ENCODE measurements around the gene S100A16.
"Not testable (repeated sequence)": the region's sequence is repeated elsewhere in the genome, so short reads cannot be mapped to it uniquely, and the experiment has no call there.

Gene S100A16, protein sequence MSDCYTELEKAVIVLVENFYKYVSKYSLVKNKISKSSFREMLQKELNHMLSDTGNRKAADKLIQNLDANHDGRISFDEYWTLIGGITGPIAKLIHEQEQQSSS

DNA sequence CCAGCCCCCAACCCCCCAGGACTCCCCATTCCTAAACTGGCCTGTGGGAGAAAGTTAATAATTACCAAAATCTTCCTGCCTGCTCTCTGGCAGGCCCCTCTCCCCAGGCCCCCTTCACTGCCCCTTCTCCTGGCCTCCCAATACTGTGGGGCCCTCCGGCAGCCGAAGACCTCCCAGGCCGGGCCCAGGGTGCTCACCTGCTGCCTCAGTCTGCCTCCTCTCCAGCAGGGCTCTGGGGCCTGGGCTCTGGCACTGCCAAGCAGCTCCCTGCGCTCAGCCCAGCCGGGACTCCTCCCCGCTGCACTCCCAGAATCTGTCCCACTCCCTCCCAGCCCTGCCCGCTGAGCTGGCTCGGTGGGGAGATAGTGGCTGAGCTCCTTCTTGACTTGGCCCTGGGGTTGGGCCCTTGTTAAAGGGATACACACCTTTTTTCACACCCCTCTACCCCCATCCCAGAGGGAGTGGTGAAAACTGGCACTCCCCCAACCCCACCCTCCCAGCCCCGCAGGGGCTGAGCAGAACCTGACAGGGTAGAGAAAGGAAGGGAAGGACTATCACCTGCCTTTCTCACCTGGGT, at the start of gene S100A16:
Gene S100A16 (minus strand): TSS at position 383 of the 577 bp plus-strand sequence. CDS start 4,986 bp downstream, outside the sequence.
- no peak for FAIRE-seq

DNA sequence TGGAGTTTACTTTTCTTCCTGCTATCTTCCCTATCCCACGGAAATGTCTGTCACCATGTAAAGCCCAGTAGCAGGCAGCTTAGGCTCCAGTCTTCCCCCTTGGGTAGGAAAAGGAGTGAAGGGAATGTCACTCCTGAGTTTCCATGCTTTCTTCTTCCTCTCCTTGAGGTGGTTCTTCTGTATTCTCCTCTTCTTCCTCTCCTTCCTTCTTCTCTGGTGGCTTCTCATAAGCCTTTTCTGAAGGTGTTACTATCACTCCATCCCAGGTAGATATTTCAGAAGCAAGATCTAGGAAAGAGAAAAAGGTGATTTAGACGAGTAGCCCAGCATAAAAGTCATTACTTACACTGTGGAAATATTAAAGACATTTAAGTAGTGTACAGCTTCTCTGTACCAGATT, 49.3 kb upstream of the S100A16 start:
- FAIRE-seq = no peak

DNA sequence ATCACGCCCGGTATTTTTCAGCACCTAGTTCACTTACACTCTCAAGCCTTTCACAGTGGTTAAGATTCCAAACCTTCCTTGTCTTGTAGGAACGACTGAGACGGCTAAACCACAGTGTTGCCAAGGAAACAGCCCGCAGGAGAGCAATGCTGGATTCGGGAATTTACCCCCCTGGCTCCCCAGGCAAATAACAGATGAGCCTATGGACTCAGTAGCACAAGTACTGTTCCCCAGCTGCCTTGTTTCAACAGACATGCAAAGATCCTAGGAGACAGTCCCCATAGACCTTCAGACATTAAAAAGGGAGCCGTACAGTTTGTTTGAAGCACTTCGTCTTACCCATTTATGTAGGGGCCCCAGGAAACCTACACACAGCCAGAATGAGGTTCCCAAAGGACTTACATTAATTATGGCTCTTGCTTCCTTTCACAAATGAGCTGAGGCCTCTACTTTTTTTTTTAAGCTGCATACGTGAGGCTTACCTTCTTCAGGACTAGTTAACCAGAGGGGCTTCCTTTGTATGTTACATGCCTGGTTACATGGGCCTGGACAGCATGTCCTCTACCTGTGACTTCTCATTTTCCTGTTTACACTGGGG, 48.3 kb upstream of the S100A16 start:
- FAIRE-seq = peak; percentile 29

DNA sequence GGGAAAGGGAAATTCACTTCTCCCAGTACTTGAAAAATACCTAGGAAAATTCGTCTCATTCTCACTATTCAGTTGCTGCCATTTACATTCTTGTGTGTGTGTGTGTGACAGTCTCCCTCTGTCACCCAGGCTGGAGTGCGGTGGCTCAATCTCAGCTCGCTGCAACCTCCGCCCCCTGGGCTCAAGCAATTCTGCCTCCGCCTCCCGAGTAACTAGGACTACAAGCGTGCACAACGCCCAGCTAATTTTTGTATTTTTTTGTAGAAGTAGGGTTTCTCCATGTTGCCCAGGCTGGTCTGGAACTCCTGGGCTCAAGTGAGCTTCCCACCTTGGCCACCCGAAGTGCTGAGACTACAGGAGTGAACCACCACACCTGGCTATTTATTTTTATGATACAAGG, 46.7 kb upstream of the S100A16 start:
- no peak for FAIRE-seq

DNA sequence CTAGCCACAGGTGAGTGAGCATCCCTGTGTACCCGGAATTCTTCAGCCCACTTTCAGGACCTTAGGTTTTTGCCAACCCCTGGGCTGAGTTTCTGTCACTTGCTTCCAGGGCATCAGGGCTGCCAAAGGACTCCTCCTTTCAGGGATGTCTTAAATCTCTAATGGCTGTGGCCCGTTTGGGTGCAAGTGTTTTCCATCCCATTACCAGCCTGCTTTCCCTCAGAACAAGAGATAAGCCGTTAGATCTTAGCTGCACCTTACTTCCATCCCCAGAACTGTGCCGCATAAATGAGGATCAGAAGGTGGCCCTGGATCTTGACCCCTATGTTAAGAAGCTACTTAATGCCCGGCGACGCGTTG, 46.2 kb upstream of the S100A16 start:
- no peak for FAIRE-seq

DNA sequence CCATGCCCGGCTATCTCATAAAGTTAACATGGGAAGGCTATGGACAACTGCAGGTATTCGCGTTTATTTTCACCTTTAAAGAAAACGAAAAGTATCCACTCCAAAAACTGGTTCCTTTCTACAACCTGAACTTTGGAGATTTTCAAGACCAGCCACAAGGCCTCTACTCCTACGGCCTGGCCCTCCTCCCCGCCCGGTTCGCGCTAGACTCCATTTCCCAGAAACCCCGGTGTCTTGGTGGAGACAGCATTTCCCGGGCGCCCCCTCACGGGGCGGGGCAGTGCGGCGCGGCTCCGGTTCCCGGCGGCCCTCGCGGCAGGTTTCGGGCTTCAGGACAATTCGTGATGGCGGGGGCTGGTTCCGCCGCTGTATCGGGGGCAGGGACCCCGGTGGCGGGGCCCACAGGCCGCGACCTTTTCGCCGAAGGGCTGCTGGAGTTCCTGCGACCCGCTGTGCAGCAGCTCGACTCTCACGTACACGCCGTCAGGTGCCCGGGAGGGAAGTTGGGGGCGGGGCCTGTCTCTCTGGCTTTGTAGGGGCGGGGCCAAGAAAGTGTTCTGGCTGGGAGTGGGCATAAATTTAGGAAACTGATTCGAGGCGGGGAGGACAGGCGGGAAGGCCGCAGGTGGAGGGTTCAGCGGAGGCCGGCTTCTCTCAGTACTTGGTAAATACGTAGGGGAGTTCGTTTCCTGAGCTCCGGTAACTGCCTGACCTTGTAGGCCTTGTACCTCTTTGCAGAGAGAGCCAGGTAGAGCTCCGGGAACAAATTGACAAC, 45.6 kb upstream of the S100A16 start, which contains the start of gene SNAPIN:
Gene SNAPIN (plus strand): TSS at position 304 of the 775 bp plus-strand sequence. CDS start 41 bp downstream, at position 345.
- FAIRE-seq = peak; percentile 93

DNA sequence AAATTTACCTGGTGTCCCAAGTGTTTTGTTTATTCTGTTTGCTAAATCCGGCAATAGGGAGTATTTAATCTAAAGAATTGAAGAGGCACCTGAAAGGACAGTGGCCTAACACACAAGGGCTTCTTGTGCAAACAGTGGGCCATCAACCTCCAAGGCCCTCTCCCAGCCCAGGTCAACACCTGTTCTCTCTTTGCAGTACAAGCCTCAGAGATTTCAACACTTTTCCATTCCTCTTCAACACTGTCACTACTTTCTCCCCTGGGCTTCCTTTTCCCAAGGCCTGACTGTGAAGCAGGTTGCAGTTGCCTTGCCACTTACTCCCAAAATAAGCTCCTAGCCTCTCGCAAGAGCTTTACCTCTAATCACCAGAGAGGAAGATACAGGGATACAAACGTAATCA, 42.4 kb upstream of the S100A16 start:
- FAIRE-seq = no peak

DNA sequence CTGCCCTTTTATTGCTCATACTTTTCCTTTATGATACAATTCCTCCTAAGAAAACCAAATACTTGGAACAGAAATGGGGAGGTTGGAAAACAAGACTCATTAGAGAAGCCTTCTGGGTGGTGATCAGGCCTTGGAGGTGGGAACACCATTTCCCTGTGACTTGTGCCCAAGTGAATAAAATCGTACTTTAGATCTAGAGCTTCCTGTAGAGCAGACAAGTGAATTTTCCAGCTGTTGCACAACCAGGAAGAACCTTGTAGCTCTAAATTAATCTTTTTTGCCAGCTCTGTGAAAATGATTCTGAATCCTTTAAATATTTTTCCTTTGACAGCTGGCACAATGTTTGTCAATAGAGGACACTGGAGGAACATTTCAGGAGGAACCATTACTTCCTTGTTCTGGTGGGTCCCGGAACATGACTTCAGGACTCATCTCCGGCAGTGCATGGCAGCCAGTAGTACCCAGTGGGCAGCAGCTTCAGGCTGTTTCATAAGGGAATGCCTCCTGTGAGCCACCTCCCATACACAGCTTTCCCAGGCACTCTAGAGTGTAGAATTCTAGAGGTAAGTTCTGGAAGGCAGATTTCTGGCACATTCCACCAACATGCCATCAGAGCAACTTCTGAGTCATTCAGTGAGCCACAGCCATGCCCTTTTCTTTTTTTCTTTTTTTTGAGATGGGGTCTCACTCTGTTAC, 40.0 kb upstream of the S100A16 start:
- FAIRE-seq = no peak

DNA sequence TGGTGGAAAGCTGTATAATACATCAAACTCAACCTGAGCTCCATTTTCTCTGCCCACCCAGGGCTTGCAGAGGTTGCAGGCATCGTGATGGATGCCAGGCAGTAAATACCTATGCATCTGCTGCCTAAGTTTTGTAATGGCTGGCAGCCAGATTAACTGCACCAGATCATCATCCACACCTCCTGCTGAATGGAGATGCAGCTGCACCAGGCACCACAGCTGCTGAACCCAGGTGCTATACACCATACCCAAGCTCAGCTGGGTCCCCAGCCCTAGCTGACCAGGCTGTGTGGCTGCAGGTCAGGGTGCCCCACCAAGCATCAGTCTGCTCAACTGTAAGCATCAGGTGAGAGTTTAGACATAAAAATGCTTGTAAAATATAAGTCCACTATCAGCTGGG, 38.8 kb upstream of the S100A16 start:
- no peak for FAIRE-seq

DNA sequence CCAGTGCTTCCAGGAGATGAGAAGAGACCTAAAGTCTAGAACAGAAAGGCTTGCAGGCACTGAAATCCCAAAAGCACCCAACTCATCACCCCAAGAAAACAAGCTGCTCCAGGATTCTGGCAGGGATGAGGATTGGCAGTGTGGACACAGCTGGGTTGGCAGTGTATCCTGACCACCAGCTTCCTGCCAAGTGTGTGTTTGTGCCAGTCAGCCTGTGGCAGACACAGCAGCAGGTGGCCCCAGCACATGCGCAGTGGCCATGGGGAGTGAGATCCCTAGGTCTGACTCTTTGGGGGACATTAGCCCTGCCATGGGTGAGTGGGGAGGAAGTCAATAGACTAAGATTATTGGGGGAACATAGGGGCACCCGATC, 36.9 kb upstream of the S100A16 start:
- FAIRE-seq = no peak

DNA sequence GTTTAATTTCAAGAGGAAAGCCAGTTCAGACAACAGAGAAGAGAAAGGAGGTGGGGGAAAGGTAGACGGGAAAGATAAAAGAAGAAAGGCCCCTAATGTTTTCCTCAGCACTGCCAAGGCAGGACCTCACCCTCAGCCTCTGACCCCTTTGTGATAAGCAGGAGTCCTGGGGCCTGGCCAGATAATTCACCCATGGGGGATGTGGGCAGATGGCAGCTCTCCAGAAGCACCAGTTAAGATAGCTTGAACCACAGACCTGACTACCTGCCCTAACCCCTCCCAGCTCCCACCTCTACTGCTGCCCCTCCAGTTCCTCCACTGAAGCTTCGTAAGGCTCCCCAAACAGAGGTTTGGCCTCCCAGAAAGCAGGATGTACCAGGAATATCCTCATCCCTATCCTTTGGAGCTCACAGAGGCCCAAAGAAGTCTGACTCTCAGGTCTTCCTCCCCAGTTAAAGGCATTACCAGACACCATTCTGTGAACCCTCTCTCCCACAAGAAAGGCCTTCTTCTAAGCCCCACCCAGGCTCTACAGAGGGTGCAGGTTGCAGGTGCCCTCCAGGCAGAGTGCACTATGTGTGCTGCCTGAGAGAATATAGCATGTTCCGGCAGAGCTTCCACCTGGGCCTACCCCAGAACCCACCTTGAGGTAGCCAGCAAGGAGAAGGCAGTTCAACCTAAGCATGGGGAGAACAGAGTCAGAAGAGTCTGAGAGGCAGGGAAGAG, 36.4 kb upstream of the S100A16 start:
- no peak for FAIRE-seq

DNA sequence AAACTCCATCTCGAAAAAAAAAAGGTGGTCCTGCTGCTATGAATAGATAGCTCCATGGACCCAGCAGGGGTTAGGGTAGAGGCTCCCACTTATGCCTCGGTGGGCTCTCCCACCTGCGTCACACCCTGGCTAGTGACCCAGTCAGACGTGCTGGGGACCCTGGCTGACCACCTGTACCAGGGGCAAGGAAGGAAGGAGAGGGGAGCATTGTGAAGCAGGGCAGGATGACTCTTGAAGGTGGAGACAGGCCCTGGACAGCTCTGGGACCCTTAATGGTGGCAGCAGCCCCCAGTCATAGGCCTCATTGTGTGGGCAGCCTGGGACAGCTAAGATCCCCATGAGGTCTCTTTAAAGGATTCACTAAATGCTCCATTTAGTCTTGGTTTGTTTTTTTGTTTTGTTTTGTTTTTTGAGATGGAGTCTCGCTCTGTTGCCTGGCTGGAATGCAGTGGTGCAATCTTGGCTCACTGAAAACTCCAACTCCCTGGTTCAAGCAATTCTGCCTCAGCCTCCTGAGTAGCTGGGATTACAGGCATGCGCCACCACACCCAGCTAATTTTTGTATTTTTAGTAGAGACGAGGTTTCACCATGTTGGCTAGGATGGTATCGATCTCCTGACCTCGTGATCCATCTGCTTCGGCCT, 35.2 kb upstream of the S100A16 start:
- FAIRE-seq = no peak

DNA sequence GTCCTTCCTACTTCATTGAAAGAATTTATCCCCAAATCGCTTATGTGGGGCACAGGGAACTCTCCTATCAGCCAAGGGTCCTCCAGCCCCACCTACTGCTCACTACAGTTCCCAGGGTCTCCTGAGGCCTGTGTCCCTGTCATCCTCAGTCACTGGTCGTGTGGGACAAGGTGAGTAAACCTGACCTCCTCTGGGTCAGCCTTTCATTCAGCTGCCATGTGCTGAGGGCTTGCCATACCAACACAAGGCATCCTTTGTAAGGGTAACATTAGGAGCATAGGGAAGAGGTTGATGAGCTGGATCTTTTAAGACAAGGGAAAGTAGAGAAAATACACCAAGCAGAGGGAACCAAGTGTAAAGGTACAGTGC, 34.4 kb upstream of the S100A16 start:
- FAIRE-seq = no peak

DNA sequence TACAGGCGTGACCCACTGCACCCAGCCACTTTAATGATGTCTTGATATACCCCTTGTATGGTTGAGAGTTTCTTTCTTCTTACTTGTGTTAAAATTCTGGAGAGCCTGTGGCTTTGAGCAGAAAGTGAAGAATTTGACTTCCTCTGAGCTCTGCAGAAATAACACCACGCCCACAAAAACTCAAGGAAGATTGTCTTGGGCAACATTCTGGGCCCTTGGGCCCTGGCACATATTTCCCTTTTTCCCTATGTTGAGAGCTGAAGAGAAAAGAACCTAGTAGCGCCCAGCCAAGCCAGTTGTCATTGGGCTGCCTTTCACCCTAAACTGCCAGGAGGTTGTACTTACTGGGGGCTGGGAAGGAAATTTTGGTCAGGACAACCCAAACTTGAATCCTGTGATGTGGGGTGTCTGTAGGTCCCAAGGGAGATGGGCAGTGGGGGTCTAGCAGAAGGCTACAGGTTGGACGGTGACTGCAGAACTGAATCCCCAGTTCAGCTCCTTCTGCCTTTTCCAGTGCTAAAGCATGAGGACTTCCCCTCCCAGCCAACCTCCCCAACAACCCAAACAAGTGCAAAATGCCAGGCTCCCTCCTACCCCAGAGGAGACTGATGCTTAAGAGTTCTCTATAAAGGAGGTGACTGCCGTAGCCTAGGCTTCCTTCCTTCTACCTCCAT, 33.9 kb upstream of the S100A16 start:
- no peak for FAIRE-seq

DNA sequence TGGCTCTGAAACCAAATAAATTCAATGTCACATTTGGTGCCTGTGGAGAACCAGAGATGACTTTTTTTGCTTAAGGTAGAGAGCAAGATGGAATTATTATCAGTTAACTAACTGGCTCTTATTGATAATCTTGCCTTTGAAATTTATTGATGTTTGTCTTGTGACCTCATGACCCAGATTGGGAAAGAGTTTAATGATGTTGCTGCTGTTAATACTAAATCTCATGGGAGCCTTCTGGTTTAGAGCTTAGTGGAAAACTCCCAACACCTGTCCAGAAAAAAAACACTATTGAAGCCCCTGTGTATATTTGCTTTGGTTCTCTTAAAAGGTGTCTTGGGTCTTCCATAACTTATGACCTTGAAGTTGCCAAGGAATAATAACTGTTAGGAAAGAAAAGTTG, 30.9 kb upstream of the S100A16 start:
- FAIRE-seq = no peak

DNA sequence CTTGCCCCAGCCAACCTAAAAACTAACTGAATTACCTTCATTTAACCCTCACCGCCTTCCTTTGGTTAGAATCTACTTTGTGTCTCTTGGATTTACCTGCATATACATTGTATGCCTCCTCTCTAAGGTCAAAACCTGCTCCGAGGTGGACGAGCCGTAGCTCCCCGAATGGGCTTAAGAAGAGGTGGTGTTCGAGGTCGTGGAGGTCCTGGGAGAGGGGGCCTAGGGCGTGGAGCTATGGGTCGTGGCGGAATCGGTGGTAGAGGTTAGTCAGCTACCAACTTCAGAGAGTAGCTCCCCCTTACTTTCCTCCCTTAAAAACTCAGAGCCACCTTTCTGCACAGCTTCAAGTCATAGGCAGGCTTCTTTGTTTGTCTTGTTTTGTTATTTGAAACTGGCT, 30.2 kb upstream of the S100A16 start:
- no peak for FAIRE-seq

DNA sequence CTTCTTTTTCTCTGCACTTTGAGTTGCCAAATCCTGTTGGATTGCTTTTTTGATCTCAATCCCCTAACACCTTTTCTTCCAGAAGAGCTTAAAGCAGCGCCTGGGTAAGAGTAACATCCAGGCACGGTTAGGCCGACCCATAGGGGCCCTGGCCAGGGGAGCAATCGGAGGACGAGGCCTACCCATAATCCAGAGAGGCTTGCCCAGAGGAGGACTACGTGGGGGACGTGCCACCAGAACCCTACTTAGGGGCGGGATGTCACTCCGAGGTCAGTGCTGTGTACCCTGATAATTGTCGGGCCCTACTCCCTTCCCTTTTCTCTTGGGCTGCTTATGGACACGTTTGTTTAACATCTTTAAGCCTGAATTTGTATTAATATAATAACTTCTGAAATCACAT, 29.2 kb upstream of the S100A16 start:
- FAIRE-seq = no peak

DNA sequence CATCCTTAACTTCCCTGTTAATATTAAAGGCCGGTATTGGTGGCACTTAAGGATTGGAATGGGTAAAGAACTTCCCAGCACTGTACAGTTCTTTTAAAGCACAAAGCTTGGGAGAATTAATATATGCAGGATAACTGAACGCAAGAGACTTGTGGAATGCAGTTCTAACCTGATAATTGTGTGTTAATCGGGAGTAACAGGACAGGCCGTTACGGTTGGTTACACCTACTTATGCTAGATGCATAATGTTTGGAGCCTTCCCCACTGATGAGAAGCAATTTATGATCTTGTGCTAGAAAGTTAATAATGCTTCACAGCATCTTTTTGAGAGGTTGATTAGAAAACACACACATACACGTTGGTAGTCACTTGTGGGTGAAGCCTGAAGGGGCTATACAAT, 27.9 kb upstream of the S100A16 start:
- FAIRE-seq = no peak

DNA sequence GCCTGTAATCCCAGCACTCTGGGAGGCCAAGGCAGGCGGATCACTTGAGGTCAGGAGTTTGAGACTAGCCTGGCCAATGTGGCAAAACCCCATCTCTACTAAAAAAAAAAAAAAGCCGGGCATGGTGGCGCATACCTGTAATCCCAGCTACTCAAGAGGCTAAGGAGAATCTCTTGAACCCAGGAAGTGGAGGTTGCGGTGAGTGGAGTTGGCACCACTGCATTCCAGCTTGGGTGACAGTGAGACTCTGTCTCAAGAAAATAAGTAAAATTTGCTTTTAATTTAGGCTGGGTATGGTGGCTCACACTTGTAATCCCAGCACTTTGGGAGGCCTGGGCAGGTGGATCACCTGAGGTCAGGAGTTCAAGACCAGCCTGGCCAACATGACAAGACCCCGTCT, 27.3 kb upstream of the S100A16 start:
- not testable (repeated sequence) for FAIRE-seq

DNA sequence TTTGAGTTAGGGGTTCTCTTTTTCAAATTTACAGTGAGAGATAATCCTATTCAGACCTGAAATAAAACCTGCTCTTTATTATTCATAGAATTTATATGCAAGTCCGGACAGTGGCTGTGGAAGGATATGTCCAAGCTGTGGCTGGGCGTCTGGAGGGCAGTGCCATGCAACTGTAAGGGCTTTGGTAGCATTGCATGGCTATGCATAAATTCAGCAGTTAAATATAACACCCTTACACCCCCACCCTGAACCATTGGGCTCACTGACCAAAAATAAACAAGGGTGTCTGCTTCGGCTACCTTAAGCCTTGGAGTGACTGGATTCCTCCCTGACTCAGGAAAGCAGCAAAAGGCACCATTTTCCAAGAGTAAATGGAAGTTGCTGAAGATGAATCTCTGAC, 26.3 kb upstream of the S100A16 start:
- no peak for FAIRE-seq

DNA sequence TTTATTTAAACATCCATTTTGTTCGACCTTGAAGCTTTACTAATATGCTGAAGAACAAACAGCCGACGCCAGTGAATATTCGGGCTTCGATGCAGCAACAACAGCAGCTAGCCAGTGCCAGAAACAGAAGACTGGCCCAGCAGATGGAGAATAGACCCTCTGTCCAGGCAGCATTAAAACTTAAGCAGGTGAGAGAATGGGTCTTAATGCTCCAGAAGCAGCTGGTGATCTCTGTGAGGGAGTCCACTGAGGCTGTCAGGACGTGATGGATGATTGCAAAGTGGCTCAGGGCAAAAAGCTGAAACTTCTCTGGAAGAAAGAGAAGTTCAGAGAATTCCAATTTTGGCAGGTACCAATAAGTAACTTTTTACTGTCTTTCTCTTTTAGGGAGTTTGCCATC, 25.3 kb upstream of the S100A16 start:
- FAIRE-seq = no peak

DNA sequence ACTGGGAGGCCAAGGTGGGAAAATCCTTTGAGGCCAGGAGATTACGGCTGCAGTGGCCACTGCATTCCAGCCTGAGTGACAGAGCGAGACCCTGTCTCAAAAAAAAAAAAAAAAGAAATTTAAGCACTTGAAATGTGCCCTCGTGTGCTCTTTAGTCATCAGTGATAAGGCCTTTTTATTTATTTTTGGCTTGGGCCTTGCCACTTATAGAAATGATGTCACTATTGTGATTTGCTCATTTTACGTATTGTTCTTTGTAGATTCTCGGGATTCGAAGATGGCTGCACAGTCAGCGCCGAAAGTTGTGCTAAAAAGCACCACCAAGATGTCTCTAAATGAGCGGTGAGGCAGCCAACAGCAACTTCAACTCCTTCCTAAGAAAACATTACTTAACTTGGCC, 23.4 kb upstream of the S100A16 start:
- no peak for FAIRE-seq
